Pons (tissue), 1 donor: Measurements from ENCODE around the gene DLGAP1.
"Not testable (repeated sequence)": the region's sequence is repeated elsewhere in the genome, so short reads cannot be mapped to it uniquely, and the experiment has no call there.

Experiments used
- DNase-seq: peaks from one replicate; pipeline ENCODE4 v3.0.0-alpha.2; 2016; ENCODE audit warnings: low spot score

DLGAP1 gene

DNA sequence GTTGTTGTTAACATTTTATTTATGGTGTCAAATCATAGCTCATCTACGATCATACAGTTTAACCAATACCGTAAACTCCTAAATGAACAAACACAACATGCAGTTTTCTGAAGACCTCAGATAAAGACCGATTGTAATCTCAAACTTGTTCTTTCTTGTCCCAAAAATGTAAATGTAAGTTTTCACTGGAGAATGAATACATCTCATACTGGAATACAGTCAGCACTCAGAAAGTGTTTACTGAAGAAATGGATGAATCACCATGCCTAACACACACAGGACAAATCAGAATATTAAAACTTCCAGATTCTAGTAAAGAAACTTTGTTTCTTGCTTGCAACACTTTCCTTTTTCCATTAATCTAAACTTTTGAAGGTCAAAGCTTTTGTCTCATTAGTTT is 380.5 kb downstream of the DLGAP1 start:
- DNase-seq: no peak

DNA sequence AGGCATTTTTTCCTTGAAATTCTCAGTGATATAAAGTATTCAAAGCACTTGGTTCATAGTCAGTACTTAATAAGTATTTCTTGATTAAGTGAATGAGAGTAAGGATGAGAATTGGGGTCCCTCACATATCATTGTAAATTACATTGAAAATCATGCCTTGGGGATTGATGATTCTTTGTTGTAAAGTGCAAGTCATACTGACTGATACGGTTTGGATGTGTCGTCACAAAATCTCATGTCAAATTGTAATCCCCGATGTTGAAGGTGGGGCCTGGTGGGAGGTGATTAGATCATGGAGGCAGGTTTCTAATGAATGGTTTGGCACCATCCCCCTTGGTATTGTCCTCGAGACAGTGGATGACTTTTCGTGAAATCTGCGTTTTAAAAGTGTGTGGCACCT is 385.9 kb downstream of the DLGAP1 start:
- DNase-seq: no peak

DNA sequence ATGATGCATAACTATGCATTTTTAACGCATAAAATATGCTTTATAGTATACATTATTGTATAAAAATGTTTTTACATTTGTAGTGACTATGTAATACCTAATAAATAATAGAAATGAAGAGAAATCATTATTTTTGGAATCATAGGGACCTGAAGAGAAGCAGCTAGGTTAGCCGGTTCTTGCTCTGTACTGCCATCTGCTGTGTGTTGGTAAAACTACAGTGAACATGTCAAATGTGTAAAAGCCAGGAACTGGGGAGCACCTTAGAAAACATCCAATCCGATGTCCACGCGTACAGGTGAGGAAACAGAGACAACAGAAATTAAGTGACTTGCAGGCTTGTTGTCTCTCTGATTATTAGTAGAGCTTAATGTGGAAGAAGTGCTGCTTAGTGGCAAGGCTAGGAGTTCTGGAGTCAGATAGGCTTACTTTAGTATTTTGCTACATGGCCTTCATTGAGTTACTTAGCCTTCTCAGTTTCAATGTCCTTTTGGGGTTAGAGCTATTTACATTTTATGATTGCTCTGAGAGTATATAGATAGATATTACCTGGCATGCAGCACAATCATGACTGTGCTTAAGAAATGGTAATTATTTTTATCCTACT is 386.5 kb downstream of the DLGAP1 start:
- DNase-seq: peak; percentile 60

DNA sequence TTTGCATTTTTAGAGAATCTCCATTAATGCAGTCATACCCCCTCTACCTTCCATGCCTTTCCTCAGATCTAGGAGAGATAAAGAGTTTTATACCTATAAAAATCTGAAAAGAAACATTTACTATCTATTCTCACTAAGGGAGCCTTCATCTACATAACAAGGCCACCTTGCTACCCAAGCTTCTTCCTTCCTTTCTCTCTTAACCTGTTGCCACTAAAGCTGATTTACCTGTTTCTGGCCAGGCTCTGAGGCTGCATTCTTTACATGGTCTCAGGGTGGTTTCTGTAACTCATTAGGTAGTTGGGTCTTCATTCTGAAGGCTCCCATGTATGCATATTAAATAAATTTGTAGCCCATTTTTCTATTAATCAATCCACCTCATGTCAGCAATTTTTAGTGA is 391.6 kb downstream of the DLGAP1 start:
- DNase-seq: no peak

DNA sequence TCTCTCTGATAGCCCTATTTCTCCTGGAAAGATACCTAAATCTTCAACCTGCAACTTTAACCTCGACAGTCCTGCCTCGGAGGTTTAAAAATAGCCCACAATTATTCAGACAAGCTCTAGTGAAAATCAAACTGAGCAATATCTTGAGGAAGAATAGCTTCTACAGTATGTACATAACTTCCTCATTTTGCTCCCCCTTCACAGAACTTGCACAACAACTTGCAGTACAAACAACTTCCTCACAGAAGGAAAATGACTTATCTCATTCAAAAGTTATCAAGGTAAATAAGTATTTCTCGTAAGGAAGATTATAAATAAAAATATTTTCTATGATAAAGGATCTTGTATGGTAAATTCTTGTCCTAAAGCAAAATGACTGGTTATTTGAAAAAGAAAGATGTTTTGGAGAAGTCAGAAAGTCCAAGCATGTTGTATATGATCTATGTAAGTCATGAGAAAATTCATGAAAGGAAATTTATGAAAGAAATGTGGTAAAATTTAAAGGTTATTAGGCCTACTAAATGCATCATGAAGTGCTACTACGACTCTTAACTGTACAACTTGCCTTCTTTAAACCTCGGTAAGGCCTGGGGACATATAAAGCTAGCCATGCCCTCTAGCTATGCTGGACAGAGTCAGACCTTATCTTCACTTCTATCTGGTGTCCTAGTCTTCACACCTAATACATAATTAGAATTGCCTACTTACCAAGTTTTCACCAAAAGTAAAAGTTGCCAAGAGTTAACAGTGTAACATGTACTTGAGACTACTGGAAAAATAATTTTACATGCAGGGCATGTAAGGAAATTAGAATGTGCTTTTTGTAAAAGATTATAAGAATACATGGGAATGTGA is 394.5 kb downstream of the DLGAP1 start:
- DNase-seq: no peak

DNA sequence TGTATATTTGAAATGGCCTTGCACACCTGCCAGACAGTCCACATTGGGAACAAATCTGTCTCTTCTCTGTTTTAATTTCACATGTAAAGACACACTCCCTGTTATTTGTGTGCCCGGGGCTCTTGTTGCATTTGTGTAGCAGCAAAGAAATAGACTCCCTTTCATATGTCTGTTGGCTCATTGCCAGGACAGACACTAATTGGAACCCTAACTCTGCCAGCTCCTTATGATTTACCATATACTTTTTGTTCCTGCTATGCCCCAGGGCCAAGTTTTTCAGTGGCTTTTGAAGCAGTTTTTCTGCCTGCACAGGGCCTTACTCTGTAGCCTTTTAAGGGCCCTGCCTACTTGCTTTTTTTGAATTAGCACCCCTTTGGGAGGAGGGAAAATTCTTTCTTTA is 396.9 kb downstream of the DLGAP1 start:
- no peak for DNase-seq

DNA sequence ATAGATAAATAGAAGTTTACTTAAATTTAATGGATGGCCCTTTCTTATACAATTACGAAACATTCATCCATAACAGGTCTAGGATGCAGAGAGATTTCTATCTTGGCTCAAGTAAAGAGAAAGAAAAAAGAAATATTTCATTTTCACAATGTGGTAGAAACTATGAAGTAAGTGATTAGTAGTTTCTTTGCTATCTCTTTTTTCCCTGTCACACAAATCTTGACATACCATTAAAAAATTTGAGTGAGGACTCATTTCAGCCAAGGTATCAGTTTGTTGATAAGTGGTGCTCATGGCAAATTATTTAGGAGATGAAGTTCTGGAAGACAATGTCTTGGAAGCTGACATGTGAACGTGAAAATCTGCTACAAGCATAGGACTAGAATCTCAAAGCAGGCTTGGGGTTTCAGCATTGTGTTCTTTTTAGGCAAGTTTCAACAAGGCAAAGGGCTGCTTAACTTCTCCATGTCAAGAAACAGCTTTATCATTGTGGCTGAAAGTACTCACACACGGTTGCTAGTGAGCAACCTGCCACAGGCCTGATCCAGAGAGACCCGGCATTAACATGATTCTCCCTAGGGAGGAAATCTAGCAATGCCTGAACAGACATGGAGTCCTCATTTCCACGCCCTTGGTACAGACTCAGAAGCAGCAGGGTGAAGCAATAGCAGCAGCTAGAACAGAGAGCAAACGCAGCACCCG is 414.6 kb downstream of the DLGAP1 start:
- DNase-seq: no peak

DNA sequence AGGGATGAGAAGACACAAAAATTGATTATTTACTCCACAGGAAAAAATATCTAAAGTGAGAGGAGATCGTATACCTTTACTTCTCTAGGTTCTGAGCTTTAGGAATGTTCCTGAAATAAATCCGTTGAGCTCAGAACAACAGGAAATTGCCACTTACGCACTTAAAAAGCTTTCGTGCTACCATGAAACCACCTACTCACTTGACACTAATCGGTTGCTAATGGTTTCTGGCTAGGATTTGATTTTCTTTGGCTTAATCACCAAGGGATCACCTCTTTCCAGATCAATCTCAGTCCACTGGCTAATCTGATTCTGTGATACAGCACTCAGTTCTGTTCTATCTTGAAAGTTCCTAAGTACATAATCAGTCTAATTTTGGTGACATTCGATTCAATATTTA is 419.6 kb downstream of the DLGAP1 start:
- DNase-seq: no peak

DNA sequence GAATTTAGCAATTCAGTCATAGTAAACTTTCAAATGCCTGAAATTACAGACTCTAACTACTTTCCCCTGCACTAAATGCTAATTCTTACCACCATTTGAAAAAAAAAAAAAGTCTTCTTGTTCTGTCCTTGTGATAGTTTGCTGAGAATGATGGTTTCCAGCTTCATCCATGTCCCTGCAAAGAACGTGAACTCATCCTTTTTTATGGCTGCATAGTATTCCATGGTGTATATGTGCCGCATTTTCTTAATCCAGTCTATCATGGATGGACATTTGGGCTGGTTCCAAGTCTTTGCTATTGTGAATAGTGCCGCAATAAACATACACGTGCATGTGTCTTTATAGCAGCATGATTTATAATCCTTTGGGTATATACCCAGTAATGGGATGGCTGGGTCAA is 420.3 kb downstream of the DLGAP1 start:
- not testable (repeated sequence) for DNase-seq

DNA sequence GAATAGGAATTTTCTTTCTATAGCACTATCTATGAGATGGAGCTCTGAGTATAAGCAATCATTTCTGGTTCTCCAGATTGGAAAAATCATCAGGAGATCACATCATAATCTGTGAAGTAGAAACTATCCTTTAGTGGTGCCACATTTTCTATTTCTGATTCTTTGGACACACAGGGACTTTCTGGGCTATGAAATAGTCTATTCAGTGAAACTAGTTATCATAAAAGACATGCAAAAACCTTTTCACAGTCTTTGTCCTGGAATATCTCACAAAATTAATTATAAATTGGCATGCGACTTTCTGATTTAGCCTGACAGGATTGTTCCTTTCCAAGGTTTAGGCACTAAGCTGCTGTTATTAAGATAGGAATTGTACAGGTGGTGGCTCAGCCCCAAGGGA is 428.6 kb downstream of the DLGAP1 start:
- DNase-seq: no peak

DNA sequence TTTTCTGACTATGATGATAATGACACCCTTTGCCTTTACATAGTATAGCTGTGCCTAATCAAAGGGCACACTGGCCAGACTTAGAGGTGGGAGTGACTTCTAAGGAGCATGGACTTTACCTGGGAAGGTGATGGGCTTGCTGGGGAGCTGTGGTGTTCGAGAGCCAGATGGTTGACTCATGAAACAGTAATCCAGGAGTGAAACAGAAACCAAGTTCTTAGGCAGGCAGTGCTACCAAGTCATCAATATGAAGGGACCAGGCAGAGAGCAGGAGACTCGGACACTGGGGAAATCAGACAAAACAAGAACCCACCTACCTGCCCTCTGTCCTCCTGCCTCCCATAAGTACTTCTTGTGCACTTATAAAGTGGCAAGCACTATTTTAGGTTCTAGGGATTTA is 430.4 kb downstream of the DLGAP1 start:
- DNase-seq: no peak

DNA sequence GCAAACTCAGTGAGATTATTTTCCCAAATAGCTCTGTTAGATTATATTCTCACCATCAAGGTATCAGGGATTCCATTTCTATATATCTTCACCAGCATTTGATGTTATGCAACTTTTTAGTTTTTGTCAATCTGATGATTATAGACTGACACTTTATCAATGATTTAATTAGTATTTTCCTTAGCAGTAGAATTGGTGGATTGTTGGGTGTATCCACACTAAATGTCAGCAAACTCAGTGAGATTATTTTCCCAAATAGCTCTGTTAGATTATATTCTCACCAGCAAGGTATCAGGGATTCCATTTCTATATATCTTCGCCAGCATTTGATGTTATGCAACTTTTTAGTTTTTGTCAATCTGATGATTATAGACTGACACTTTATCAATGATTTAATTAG is 432.4 kb downstream of the DLGAP1 start:
- DNase-seq: not testable (repeated sequence)

DNA sequence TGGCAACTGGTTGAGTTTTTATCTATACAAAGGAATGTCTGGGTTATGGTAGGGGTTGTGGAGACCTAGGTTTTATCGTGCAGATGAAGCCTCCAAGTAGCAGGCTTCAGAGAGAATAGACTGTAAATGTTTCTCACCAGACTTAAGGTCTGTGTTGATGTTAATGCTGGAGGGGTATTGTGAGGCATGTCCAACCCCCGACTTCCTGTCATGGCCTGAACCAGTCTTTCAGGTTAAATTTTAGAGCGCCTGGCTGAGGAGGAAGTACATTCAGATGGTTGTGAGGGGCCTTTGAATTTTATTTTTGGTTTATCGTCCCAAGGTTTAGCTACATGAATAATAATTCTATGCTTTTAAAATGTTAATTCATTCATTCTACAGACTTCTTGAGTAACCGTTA is 435.1 kb downstream of the DLGAP1 start:
- DNase-seq: no peak

DNA sequence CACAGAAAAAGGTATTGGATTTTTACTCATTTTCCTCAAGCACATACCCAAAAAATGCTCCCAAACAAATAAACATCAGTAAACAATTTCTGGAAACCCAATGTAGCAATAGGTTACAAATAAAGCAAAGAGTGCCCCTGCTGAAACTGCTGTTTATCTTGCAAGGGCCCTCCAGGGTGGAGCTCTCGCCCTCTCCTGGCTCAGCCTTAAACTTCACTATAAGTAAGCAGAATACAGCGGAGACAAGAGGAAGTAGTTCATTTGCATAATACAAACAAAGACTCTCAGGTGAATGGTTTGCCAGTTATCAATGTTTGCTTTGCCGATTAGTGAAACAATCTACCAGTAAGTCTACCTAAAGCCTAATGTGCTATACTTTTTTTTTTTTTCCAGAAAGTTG is 437.6 kb downstream of the DLGAP1 start:
- no peak for DNase-seq

DNA sequence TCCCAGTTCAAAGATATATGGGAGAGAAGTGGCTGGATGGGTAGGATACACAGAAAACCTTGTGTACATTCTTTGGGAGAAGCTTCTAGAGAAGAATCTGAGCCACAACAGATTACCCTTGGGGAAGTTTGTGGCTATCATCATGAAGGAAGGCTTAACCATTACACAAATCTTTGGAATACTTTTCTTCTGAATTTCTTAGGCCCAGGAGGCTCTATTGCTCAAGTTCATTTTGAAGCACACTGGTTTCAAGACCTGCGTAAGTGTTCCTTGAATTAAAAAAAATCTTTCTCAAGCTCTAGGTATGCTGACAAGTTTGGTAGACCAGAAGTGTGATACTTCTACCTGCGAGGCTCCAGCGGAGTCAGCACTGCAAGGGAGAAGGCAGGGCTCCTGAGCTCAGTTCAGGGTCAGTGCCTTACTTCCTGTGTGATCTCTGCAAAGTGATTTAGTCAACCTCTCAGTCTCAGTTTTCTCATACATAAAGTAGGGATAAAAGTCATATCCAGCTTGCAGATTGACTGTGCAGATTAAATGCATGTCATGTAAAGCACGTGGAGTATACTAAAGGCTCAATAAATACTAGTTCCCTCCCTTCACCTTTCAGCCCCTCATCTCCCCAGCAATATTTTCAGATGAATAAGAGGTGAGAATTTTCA is 438.6 kb downstream of the DLGAP1 start:
- no peak for DNase-seq

DNA sequence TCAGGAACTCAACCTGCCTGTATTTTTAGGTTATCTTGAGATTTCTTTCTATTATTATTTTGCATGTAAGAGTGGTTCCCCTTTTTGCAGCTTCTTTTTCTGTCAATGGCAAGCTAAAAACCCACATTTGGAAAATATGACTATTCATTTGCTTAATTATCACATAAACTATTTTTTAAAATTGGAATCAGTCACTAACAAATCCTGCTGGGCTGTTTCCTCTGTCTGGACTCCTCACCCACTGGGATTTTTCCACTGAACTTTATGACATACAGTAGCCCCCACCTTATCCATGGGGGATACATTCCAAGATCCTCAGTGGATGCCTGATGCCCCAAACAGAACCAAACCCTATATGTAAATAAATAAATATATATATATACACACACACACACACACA is 447.3 kb downstream of the DLGAP1 start:
- no peak for DNase-seq

DNA sequence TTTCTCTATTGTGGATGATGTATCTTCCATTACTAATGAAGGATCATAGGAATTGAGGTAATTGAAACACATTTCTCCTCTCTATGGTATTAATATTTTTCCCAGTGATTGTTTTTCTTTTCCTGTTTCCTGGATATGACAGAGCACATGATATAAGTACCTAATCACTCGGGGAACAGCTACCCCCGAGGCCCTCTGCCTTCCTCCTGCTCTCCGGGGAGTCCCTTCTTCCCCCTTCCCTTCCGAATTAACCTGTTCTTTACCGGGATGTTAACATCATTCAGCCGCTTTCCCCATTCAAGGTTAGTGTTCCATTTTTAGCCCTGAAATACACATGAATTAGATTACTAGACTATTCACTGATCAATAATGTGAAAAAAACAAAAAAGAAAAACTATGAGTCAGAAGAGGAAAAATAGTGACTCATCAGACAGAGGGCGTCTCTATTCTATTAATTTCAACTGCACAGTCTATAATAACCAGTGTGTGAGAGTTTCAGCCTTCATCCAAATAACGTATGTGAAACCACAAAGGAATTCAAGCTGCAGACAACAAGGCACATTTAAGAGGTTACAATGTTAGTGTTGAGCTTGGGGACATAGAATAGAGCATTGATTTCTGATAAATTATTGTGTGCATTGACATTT is 450.8 kb downstream of the DLGAP1 start:
- no peak for DNase-seq

DNA sequence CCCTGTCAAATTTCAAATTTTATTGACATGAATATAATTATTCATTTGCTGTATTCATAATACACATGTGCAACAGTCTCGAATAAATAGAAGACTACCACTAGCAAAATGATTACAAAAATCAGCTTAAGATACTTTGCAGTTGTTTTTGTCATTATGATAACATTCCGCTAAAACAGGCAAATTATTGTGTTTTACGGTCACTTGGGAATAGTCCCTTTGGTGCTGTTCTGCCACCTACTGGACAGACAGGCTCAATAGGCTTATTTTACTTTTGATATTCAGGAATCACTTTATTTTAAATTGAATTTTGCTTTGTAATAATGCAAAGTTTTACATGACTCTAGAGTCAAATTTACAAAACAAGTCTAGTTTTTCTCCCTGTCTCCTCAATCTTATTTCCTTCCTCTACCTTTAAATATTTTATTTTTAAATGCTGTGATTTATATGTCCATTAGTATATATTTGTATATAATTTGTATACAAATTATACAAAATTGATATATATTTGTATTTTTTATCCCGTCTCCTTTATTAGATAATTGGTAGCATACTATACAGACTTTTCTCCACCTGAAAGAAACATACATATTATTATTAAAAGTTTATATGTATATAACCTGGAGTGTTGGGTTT is 456.3 kb downstream of the DLGAP1 start:
- peak; percentile 62 for DNase-seq

DNA sequence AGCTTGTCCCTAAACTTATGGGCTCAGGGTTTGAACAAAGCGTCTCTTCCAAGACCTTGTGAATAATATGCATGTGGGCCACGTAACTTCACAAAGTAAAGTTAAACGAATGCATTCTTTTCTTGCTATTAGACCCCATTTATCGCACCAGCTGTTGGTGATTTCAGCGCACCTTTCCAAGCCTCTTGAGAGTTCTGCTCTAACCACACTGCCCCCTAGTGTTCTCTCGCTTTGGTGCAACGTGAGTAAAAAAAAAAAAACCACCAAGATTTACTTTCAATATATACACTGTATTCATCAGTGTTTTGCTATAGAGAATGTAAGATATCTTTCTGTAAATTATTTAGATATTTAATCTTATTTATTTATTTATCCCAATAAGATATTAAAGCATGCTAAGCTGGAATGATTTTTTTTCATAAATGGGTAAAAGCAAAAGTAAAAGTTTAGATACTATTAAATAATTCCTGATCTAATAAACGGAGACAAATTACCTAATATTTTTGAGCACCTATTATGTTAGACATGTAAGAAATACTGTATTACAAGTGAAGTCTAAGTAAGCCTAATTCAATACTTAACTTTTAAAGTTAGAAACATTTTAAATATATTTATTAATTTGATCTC is 459.5 kb downstream of the DLGAP1 start:
- peak; percentile 67 for DNase-seq

DNA sequence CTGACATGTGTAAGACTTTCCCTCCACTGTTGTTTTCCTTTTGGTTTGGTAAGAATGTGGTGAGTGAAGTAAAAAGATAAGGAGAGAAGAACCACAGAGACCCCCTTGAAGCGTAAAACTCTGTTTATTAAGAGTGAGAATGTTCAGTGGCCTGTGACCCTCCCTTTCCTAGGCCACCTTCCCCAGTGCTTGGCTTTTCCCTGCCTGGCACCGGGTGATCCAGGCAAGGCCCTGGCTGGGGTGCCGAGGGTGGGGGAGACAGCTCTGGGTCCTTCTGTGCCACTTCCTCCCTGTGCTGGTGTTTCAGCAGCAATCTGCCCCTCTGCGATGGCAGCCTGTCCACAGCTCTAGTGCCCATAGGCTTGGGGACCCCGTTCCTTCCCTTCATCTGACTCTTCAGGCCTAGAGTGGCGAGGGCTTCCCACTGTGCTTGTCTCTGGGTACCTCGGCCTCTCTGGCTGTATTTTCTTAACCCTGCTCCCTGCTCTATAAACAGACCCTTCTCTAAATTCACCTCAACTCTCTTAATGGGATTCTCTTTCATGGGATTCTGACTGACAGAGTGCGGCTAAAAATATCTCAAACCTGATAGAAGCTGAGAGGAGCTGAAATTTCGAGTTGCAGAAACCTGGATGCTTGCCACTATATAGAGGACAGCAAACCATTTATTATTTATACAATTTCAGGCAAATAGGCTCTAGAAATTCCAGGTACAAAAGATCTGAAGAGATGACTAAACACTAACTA is 461.0 kb downstream of the DLGAP1 start:
- no peak for DNase-seq
